OCI-LY1 (cell line): ENCODE results near the gene SAP130.

Experiments used
- H2AFZ ChIP-seq: fragments of 200-600 bp; sonication (generic), shearing (Covaris generic); 2 replicates; pipeline ENCODE4 v1.6.0; 2014; ENCODE audit warnings: antibody characterized with exemption, mild to moderate bottlenecking, low read length
- H3F3A ChIP-seq: fragments of 200-600 bp; sonication (generic), shearing (Covaris generic); 2 replicates; pipeline ENCODE4 v1.6.0; 2014; ENCODE audit warnings: mild to moderate bottlenecking, antibody characterized with exemption, low read length, moderate library complexity; ENCODE audit not compliant: insufficient read depth
- H3K27ac ChIP-seq: fragments of 200-600 bp; sonication (generic); 2 replicates; pipeline ENCODE4 v1.5.1; 2014; ENCODE audit warnings: low read length, mixed run types, mild to moderate bottlenecking, low read depth; ENCODE audit not compliant: poor library complexity, severe bottlenecking
- H3K27me3 ChIP-seq: fragments of 200-600 bp; sonication (generic); 2 replicates; pipeline ENCODE4 v1.6.0; 2014; ENCODE audit warnings: antibody characterized with exemption, mild to moderate bottlenecking, low read length, moderate library complexity; ENCODE audit not compliant: insufficient read depth
- H3K36me3 ChIP-seq: fragments of 200-600 bp; sonication (generic); 2 replicates; pipeline ENCODE4 v1.6.1; 2014; ENCODE audit warnings: mild to moderate bottlenecking, antibody characterized with exemption, low read length, moderate library complexity, mixed read lengths; ENCODE audit not compliant: insufficient read depth
- H3K4me1 ChIP-seq: fragments of 200-600 bp; sonication (generic); 2 replicates; pipeline ENCODE4 v1.5.1; 2014; ENCODE audit warnings: mild to moderate bottlenecking, low read length, moderate library complexity; ENCODE audit not compliant: insufficient read depth, severe bottlenecking
- H3K4me2 ChIP-seq: fragments of 200-600 bp; sonication (generic), shearing (Covaris generic); 2 replicates; pipeline ENCODE4 v1.6.1; 2014; ENCODE audit warnings: low read length
- H3K4me3 ChIP-seq: fragments of 200-600 bp; sonication (generic); 2 replicates; pipeline ENCODE4 v1.5.1; 2014; ENCODE audit warnings: low read length, low read depth, mild to moderate bottlenecking, mixed read lengths; ENCODE audit not compliant: poor library complexity, severe bottlenecking
- H3K79me2 ChIP-seq: fragments of 200-600 bp; shearing (Covaris generic); 2 replicates; pipeline ENCODE4 v1.6.1; 2016; ENCODE audit warnings: mixed run types, low read length, mixed read lengths; ENCODE audit not compliant: insufficient read depth
- H3K9ac ChIP-seq: fragments of 200-600 bp; sonication (generic), shearing (Covaris generic); 2 replicates; pipeline ENCODE4 v1.6.1; 2014; ENCODE audit warnings: mild to moderate bottlenecking, low read length, mixed read lengths
- H3K9me2 ChIP-seq: fragments of 200-600 bp; sonication (generic), shearing (Covaris generic); 2 replicates; pipeline ENCODE4 v1.6.1; 2014; ENCODE audit warnings: low read depth, mild to moderate bottlenecking, low read length, mixed read lengths
- H3K9me3 ChIP-seq: fragments of 200-600 bp; shearing (Covaris generic); 2 replicates; pipeline ENCODE4 v1.6.1; 2014; ENCODE audit warnings: low read length, mixed read lengths
- H4K20me1 ChIP-seq: fragments of 200-600 bp; sonication (generic), shearing (Covaris generic); 2 replicates; pipeline ENCODE4 v1.6.0; 2016; ENCODE audit warnings: mild to moderate bottlenecking, low read length; ENCODE audit not compliant: insufficient read depth
- CTCF ChIP-seq: fragments of 200-600 bp; sonication (generic), shearing (Covaris generic); IDR thresholded peaks from 2 replicates; pipeline ENCODE4 v1.5.1; 2017; ENCODE audit warnings: mild to moderate bottlenecking, antibody characterized with exemption, low read length, moderate library complexity, mixed read lengths
- EZH2 ChIP-seq: fragments of 200-600 bp; sonication (generic), shearing (Covaris generic); IDR thresholded peaks from 2 replicates; pipeline ENCODE4 v1.8.0; 2017; ENCODE audit warnings: borderline replicate concordance, mixed run types, mild to moderate bottlenecking, antibody characterized with exemption, low read length, moderate library complexity, mixed read lengths

SAP130 gene

GRCh38 chr2:128003463-128003862 is 24.4 kb downstream of the SAP130 start:
- no peak overlapping the region for H3K27ac ChIP-seq
- H3K4me2 ChIP-seq, result no peak overlapping the region
- H3K9me3 ChIP-seq, result no peaks in the 10 kb centered on the region
- H3K36me3 ChIP-seq, result peaks cover 91% of the 10 kb centered on the region
- H3K9ac ChIP-seq, result no peak overlapping the region
- H2AFZ ChIP-seq, result no peak overlapping the region
- H3K27me3 ChIP-seq, result no peaks in the 10 kb centered on the region
- H3K79me2 ChIP-seq, result no peaks in the 10 kb centered on the region
- no peaks in the 10 kb centered on the region for H4K20me1 ChIP-seq
- no peaks in the 10 kb centered on the region for H3K4me1 ChIP-seq
- H3F3A ChIP-seq, result no peaks in the 10 kb centered on the region
- TF ChIP-seq CTCF (no peak), EZH2 (no peak)
- no peak overlapping the region for H3K4me3 ChIP-seq
- no peaks in the 10 kb centered on the region for H3K9me2 ChIP-seq

- no peak overlapping the region for H2AFZ ChIP-seq
- H3K9me3 ChIP-seq, result no peaks in the 10 kb centered on the region
- no peaks in the 10 kb centered on the region for H3K9me2 ChIP-seq
- H3K9ac ChIP-seq, result no peak overlapping the region
- no peaks in the 10 kb centered on the region for H3F3A ChIP-seq
- peaks cover 80% of the 10 kb centered on the region for H3K36me3 ChIP-seq
- H3K27me3 ChIP-seq, result no peaks in the 10 kb centered on the region
- H3K79me2 ChIP-seq, result no peaks in the 10 kb centered on the region
- TF ChIP-seq EZH2 (no peak), CTCF (no peak)
- no peak overlapping the region for H3K4me3 ChIP-seq
- H3K4me1 ChIP-seq, result no peaks in the 10 kb centered on the region
- H4K20me1 ChIP-seq, result no peaks in the 10 kb centered on the region
- H3K27ac ChIP-seq, result no peak overlapping the region
- H3K4me2 ChIP-seq, result no peak overlapping the region
Observed at GRCh38 chr2:127996160-127996559, 31.7 kb downstream of the SAP130 start.

- H3K9me2 ChIP-seq, result no peaks in the 10 kb centered on the region
- H3K4me1 ChIP-seq, result no peaks in the 10 kb centered on the region
- no peaks in the 10 kb centered on the region for H3F3A ChIP-seq
- no peak for TF ChIP-seq EZH2
- TF ChIP-seq CTCF, result no peak
- H3K9ac ChIP-seq, result no peak overlapping the region
- no peaks in the 10 kb centered on the region for H3K9me3 ChIP-seq
- H3K4me2 ChIP-seq, result no peak overlapping the region
- no peak overlapping the region for H3K27ac ChIP-seq
- no peaks in the 10 kb centered on the region for H4K20me1 ChIP-seq
- H3K4me3 ChIP-seq, result no peak overlapping the region
- no peaks in the 10 kb centered on the region for H3K27me3 ChIP-seq
- H3K79me2 ChIP-seq, result no peaks in the 10 kb centered on the region
- H3K36me3 ChIP-seq, result peaks cover 75% of the 10 kb centered on the region
- H2AFZ ChIP-seq, result no peak overlapping the region
Observed at GRCh38 chr2:127995725-127996124, 32.1 kb downstream of the SAP130 start.
